Measurements from ENCODE around the gene HBB. TPM values are rescaled to one million over a fixed set of nuclear protein-coding genes. Genes with fewer than 3 reads are reported as not detected.
"Not testable (repeated sequence)": the region's sequence is repeated elsewhere in the genome, so short reads cannot be mapped to it uniquely, and the experiment has no call there.

HBB gene
- 100 to 1,000 TPM; 224 to 542 (median 306) TPM for polyA plus RNA-seq (ENCODE audit: insufficient read depth in 1 of 5, insufficient read length in 5 of 5, low replicate concordance in 1 of 5)
- long read RNA-seq, donor 1, transcript HBB-203 (2 exons, 319 nt), result minor isoform, 15 of 148 reads
- long read RNA-seq, donor 1, transcript HBB-201 (3 exons, 628 nt), result major isoform, 121 of 148 reads
- long read RNA-seq, donor 1, partial matches to known transcripts, result 0 of 148 reads
- long read RNA-seq, donor 1, other reads (novel, unspliced or antisense), result 10 of 148 reads
- long read RNA-seq, donor 2, transcript HBB-201 (3 exons, 628 nt), result major isoform, 83 of 94 reads
- long read RNA-seq, donor 2, transcript HBB-203 (2 exons, 319 nt), result minor isoform, 11 of 94 reads
- long read RNA-seq, donor 2, partial matches to known transcripts, result 0 of 94 reads
- long read RNA-seq, donor 2, other reads (novel, unspliced or antisense), result 0 of 94 reads
- long read RNA-seq, donor 3, transcript HBB-204 (2 exons, 680 nt), result minor isoform, 8 of 462 reads
- long read RNA-seq, donor 3, transcript HBB-201 (3 exons, 628 nt), result major isoform, 351 of 462 reads
- long read RNA-seq, donor 3, transcript HBB-203 (2 exons, 319 nt), result minor isoform, 80 of 462 reads
- long read RNA-seq, donor 3, partial matches to known transcripts, result 0 of 462 reads
- long read RNA-seq, donor 3, other reads (novel, unspliced or antisense), result 23 of 462 reads
- long read RNA-seq, donor 4, transcript HBB-203 (2 exons, 319 nt), result minor isoform, 30 of 243 reads
- long read RNA-seq, donor 4, transcript HBB-201 (3 exons, 628 nt), result major isoform, 195 of 243 reads
- long read RNA-seq, donor 4, partial matches to known transcripts, result 0 of 243 reads
- long read RNA-seq, donor 4, other reads (novel, unspliced or antisense), result 14 of 243 reads
- long read RNA-seq, donor 5, transcript HBB-203 (2 exons, 319 nt), result minor isoform, 60 of 563 reads
- long read RNA-seq, donor 5, transcript HBB-201 (3 exons, 628 nt), result major isoform, 469 of 563 reads
- long read RNA-seq, donor 5, partial matches to known transcripts, result 0 of 563 reads
- long read RNA-seq, donor 5, other reads (novel, unspliced or antisense), result 31 of 563 reads
- long read RNA-seq, donor 6, transcript HBB-204 (2 exons, 680 nt), result minor isoform, 5 of 398 reads
- long read RNA-seq, donor 6, transcript HBB-203 (2 exons, 319 nt), result minor isoform, 33 of 398 reads
- long read RNA-seq, donor 6, transcript HBB-201 (3 exons, 628 nt), result major isoform, 343 of 398 reads
- long read RNA-seq, donor 6, partial matches to known transcripts, result 0 of 398 reads
- long read RNA-seq, donor 6, other reads (novel, unspliced or antisense), result 17 of 398 reads
- long read RNA-seq, donor 7, transcript HBB-201 (3 exons, 628 nt), result major isoform, 34 of 41 reads
- long read RNA-seq, donor 7, transcript HBB-203 (2 exons, 319 nt), result minor isoform, 5 of 41 reads
- long read RNA-seq, donor 7, partial matches to known transcripts, result 0 of 41 reads
- long read RNA-seq, donor 7, other reads (novel, unspliced or antisense), result 0 of 41 reads
- long read RNA-seq, donor 8, transcript HBB-203 (2 exons, 319 nt), result minor isoform, 29 of 183 reads
- long read RNA-seq, donor 8, transcript HBB-201 (3 exons, 628 nt), result major isoform, 146 of 183 reads
- long read RNA-seq, donor 8, partial matches to known transcripts, result 0 of 183 reads
- long read RNA-seq, donor 8, other reads (novel, unspliced or antisense), result 7 of 183 reads

DNA sequence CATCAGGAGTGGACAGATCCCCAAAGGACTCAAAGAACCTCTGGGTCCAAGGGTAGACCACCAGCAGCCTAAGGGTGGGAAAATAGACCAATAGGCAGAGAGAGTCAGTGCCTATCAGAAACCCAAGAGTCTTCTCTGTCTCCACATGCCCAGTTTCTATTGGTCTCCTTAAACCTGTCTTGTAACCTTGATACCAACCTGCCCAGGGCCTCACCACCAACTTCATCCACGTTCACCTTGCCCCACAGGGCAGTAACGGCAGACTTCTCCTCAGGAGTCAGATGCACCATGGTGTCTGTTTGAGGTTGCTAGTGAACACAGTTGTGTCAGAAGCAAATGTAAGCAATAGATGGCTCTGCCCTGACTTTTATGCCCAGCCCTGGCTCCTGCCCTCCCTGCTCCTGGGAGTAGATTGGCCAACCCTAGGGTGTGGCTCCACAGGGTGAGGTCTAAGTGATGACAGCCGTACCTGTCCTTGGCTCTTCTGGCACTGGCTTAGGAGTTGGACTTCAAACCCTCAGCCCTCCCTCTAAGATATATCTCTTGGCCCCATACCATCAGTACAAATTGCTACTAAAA lies at the start of gene HBB:
TSS of gene HBB (minus strand) at position 340 of the 579 bp plus-strand sequence. CDS start at position 290, 50 bp downstream.
- DNase-seq, result no peak

DNA sequence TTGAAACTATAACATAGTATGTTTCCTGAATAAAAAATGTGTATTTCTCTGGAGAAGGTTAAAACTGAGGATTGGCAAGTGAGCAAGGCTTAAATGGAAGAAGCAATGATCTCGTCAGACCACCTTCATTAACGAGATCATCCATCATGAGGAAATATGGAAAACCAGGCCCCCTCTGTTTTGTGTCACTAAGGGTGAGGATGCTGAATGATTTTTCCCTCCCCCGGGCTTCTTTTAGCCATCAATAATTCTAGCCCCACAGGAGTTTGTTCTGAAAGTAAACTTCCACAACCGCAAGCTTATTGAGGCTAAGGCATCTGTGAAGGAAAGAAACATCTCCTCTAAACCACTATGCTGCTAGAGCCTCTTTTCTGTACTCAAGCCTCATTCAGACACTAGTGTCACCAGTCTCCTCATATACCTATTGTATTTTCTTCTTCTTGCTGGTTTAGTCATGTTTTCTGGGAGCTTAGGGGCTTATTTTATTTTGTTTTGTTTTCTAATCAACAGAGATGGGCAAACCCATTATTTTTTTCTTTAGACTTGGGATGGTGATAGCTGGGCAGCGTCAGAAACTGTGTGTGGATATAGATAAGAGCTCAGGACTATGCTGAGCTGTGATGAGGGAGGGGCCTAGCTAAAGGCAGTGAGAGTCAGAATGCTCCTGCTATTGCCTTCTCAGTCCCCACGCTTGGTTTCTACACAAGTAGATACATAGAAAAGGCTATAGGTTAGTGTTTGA lies 48.7 kb upstream of the HBB start:
- no peak for DNase-seq

DNA sequence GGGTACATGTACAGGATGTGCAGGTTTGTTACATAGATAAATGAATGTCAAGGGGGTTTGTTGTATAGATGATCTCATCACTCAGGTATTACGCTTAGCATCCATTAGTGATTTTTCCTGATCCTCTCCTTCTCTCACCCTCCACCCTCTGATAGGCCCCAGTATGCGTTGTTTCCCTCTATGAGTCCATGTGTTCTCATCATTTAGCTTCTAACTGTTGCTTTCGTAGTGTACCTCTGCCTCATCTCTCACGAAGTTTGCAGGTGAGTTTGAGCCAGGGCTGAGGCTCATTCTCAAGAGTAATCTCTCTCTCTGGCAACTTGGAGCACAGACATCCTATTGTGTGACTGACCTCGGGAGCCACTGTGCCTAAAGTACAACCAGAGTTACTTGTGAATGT lies 47.5 kb upstream of the HBB start:
- no peak for DNase-seq

DNA sequence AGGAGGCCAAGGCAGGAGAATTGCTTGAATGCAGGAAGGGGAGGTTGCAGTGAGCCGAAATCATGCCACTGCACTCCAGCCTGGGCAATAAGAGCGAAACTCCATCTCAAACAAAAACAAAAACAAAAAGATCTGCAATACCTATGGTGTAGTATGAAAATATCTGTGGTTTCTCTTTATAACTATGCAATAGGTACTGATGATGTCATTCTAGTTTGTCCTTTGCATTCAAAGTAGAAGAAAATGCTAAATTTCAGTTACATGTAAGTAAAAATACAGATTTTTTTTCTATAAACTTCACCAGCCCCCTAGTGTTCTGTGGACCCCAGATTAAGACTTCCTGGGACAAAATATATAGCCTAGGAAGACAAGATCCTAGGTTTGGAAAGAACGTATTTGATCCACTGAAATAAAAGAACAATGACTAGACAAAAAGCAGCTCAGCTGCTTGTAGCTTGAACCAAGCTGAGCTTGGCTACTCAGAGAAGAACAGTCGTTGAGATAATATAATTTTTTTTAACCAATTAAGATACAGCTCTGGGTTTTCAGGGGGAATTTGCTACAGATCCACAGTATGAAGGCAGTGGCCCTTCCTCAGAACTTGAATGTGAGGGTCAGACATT lies 45.6 kb upstream of the HBB start:
- DNase-seq, result no peak

- DNase-seq, result no peak
Measured at GRCh38 chr11:5269715-5270147, 42.9 kb upstream of the HBB start, which contains the start of gene HBE1. HBE1 (minus strand) TSS chr11:5269945; CDS start chr11:5269890, 55 bp downstream.

GRCh38 chr11:5267033-5267563 lies 40.2 kb upstream of the HBB start:
- DNase-seq, result no peak

DNA sequence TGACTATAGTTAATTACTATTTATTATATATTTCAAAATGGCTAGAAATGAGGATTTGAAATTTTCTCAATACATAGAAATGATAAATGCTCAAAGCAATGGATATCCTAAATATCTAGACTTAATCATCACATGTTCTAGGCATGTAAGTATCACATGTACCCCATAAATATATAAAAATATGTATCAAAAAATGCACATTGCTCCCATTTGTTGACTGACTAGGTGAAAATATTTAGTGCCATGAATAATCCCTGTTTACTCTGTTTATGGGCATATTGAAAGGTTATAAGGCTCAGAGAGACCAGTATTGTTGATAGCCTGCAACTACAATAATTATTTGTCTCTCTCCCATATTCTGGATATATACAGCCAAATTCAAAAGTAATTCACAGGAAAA lies 39.7 kb upstream of the HBB start:
- no peak for DNase-seq

GRCh38 chr11:5265832-5266231 lies 39.0 kb upstream of the HBB start:
- no peak for DNase-seq

- no peak for DNase-seq
Measured at GRCh38 chr11:5258543-5259262, 31.8 kb upstream of the HBB start.

- no peak for DNase-seq
Measured at GRCh38 chr11:5257296-5257695, 30.4 kb upstream of the HBB start.

- DNase-seq, result peak; percentile 9 to 45
Measured at GRCh38 chr11:5254646-5255413, 28.0 kb upstream of the HBB start, which contains the start of gene HBG2. HBG2 (minus strand) TSS chr11:5254781; CDS start chr11:5254728, 53 bp downstream.

GRCh38 chr11:5254023-5254422 lies 27.2 kb upstream of the HBB start:
- not testable (repeated sequence) for DNase-seq

- DNase-seq, result not testable (repeated sequence)
Measured at GRCh38 chr11:5253440-5253839, 26.6 kb upstream of the HBB start.

- no peak for DNase-seq
Measured at GRCh38 chr11:5252919-5253265, 26.0 kb upstream of the HBB start.

DNA sequence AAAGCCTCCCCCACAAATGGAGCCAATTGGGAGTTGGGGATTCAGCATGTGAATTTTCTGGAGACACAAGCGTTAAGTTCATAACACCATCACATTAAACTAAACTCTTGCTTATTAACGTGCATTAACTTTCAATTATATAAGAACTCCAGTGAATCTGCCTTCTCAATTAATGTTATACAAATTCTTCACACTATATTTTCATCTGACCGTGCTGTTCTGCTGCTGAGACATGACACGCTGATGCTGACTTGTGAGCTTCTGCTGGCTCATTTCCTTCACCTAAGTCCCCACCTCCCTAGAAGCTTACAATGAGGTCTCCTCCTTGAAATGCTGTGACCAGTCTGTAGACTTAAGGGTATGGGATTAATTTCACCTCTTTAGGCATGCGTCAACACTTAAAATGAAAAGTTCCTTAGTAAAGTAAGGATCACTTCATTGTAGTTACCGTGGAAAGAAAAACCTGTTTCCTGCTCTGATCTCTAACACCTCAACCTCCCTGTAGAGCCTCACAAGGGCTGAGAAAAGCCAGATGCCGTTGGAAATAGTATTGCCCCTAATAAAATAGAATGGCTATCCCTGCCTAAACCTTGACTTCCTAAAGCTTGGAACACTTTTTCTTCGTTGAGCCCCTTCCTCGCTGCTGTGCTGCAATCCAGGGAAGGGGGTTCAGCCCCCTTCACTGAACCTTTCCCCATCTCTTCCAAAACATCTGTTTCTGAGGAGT lies 25.5 kb upstream of the HBB start:
- no peak for DNase-seq

GRCh38 chr11:5251746-5252145 lies 24.9 kb upstream of the HBB start:
- DNase-seq, result no peak
